Stimulated activated memory B cell treated with anti-CD40 and anti-IgM and Interleukin-4, amounts not matched to agents 10 μg/mL and 1 μg/mL and 100 μg/mL, for 72 hours (primary cell): Measurements from ENCODE around the gene SHF.

Source experiments
- ATAC-seq: fragments of 150-1000 bp; cut with Tn5 transposase; 2 replicates; pipeline ENCODE4 v1.10.0; 2021
- H3K27ac Mint-ChIP-seq: one replicate; pipeline ENCODE4 v1.8.0; 2022; ENCODE audit warnings: mild to moderate bottlenecking, mixed read lengths
- H3K27me3 Mint-ChIP-seq: one replicate; pipeline ENCODE4 v1.8.0; 2022; ENCODE audit warnings: mixed read lengths
- H3K36me3 Mint-ChIP-seq: one replicate; pipeline ENCODE4 v1.8.0; 2022; ENCODE audit warnings: mixed read lengths
- H3K4me1 Mint-ChIP-seq: one replicate; pipeline ENCODE4 v1.8.0; 2022; ENCODE audit warnings: mixed read lengths
- H3K4me3 Mint-ChIP-seq: one replicate; pipeline ENCODE4 v1.8.0; 2022; ENCODE audit warnings: mild to moderate bottlenecking, moderate library complexity, mixed read lengths
- H3K9me3 Mint-ChIP-seq: one replicate; pipeline ENCODE4 v1.8.0; 2022; ENCODE audit warnings: mixed read lengths

Gene SHF

DNA sequence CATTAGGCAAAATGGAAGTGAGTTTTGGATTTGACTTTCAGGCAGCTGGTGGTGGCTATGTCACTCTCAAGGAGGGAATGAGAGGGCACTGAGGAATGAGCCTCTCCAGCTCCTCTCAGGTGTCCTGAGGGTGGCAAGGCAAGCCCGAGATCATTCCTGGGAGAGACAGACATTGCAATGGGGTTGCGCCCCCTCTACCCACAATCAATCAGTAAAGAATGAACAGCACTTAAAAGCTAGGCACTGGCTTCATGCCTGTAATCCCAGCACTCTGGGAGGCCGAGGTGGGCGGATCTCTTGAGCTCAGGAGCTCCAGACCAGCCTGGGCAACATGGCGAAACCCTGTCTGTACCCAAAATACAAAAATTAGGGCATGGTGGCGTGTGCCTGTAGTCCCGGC is 14.1 kb upstream of the SHF start:
- Mint-ChIP-seq H3K9me3 (no peaks in the 10 kb centered on the region), H3K36me3 (no peaks in the 10 kb centered on the region), H3K4me3 (no peak overlapping the region), H3K4me1 (peaks cover 6% of the 10 kb centered on the region), H3K27ac (no peak overlapping the region), H3K27me3 (peaks cover 5% of the 10 kb centered on the region)
- ATAC-seq, result no peak

- no peak overlapping the region for H3K27ac Mint-ChIP-seq
- H3K4me1 Mint-ChIP-seq, result peaks cover 6% of the 10 kb centered on the region
- H3K27me3 Mint-ChIP-seq, result peaks cover 2% of the 10 kb centered on the region
- no peaks in the 10 kb centered on the region for H3K36me3 Mint-ChIP-seq
- no peak for ATAC-seq
- no peaks in the 10 kb centered on the region for H3K9me3 Mint-ChIP-seq
- H3K4me3 Mint-ChIP-seq, result no peak overlapping the region
Observed at GRCh38 chr15:45201557-45201859, 13.7 kb upstream of the SHF start.

DNA sequence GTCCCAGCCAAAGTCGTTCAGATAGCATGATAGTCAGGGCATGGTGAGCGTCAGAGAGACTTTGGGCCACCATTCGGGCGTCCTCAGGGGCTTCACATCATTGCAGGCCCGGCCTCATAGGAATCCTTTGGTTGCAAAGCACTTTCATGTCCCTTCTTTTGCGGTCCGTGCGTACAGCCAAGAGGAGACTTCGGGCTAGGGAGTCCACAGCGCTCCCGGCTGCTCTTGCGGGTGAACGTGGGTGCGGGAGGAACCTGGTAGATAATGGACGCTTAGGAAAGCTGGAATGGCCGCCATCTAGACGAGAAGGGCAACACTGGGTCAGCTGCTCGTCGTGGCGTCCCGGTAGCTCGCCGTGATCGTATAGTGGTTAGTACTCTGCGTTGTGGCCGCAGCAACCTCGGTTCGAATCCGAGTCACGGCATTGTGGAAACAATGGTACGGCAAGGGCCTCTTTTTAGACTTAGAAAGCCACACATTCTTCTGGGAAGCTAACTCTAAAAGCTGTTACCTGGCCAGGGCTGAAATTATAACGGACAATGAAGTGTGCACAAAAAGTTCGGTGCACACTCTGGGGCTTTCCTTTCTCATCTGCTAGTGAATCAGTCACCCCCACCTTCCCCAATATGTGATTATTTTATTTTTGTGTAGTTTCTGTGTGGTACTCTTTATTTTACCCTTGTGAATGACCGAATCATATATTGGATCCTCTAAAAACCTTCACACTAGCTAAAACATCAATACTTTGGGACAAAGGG is 13.2 kb upstream of the SHF start:
- peak; percentile 21 for ATAC-seq
- H3K27ac Mint-ChIP-seq, result no peak overlapping the region
- H3K4me3 Mint-ChIP-seq, result no peak overlapping the region
- no peaks in the 10 kb centered on the region for H3K9me3 Mint-ChIP-seq
- H3K4me1 Mint-ChIP-seq, result peaks cover 6% of the 10 kb centered on the region
- no peaks in the 10 kb centered on the region for H3K27me3 Mint-ChIP-seq
- H3K36me3 Mint-ChIP-seq, result no peaks in the 10 kb centered on the region

DNA sequence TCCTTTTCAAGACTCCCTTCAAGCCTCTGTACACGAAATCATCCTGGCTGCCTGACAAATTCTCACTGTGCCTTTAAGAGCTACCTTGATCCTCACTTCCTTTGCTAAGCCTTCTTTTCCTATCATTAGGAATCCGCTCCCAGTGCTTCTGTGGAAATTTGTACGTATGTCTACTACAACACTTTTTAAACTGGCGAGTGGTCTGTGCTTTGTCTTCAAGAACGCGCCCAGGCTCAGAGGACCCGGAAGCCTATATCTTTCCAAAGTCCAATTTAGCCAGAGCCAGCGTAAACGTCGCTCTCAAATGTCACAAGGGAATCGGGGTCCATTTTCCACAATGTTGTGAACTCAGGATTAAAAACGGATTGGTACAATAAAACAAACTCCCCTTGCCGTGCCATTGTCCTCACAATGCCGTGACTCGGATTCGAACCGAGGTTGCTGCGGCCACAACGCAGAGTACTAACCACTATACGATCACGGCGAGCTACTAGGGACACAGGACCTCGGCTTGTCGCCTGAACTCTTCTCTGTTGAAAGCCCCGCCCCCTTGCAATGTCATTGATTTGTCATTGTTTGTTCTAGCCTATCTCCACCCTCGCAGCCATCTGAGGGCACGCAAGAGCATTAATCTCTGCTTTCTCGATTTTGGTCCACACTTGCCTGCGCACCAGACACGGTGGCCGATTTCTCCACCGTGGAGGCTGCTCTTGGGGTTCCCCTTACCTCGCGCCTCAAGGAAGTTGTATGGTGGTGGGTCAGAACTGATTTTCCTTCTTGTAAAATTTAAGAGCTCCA is 12.4 kb upstream of the SHF start:
- H3K4me3 Mint-ChIP-seq, result no peak overlapping the region
- peak; percentile 85 for ATAC-seq
- no peak overlapping the region for H3K27ac Mint-ChIP-seq
- H3K4me1 Mint-ChIP-seq, result peaks cover 6% of the 10 kb centered on the region
- H3K9me3 Mint-ChIP-seq, result no peaks in the 10 kb centered on the region
- no peaks in the 10 kb centered on the region for H3K27me3 Mint-ChIP-seq
- no peaks in the 10 kb centered on the region for H3K36me3 Mint-ChIP-seq

DNA sequence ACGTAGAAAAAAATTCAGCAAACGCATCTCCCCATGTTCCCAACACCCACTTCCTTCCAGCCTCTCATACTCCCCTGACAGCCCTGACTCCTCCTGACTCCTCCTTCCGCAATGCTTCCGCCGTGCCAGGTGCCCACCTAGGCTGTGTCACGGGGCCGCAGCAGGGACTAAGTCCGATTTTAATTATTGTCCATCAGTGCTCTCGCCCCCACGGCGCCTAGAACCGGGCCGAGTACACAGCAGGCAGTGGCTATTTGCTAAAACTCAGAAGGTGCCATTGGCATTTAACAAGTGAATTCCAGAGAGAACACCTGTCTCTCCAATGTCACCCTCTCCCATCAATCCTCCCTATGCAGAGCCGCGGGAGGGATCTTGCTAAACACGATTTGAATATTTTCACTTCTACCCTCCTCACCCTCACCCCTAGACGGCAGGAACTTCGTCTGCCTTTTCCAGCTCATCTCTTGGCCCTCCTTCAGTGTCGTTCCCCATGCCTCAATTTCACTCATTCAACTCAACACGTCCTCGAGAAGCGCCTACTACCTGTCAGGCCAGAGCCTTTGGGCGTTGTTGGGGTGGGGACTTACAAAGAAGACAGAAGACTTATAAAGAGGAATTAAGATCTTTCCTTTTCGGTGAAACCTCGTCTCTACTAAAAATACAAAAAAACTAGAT is 11.5 kb upstream of the SHF start:
- peaks cover 6% of the 10 kb centered on the region for H3K4me1 Mint-ChIP-seq
- H3K27ac Mint-ChIP-seq, result no peak overlapping the region
- no peaks in the 10 kb centered on the region for H3K9me3 Mint-ChIP-seq
- no peak overlapping the region for H3K4me3 Mint-ChIP-seq
- no peaks in the 10 kb centered on the region for H3K27me3 Mint-ChIP-seq
- no peaks in the 10 kb centered on the region for H3K36me3 Mint-ChIP-seq
- no peak for ATAC-seq

GRCh38 chr15:45198337-45199135 is 10.8 kb upstream of the SHF start:
- Mint-ChIP-seq H3K27me3 (no peaks in the 10 kb centered on the region), H3K27ac (no peak overlapping the region), H3K9me3 (no peaks in the 10 kb centered on the region), H3K36me3 (no peaks in the 10 kb centered on the region), H3K4me1 (peaks cover 6% of the 10 kb centered on the region), H3K4me3 (no peak overlapping the region)
- peak; percentile 86 for ATAC-seq

DNA sequence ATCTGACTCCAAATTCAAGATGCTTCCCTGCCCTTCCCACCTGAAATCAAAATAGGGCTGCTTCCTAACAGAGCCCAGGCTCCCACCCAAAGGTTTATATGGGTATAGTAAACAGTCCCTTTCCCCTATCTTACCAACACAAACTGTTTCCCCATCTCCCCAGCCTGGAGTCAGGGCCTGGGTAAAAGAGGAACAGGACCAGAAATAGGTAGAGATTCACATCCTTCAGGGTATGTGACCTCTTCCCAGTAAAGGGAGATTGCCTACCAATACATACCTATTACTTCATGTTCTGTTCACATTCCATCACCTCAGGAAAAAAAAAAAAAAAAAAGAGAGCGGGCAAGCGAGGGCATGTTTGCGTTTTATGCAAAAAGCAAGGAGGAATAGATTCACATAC is 9.7 kb upstream of the SHF start:
- ATAC-seq, result no peak
- H3K27ac Mint-ChIP-seq, result no peak overlapping the region
- H3K36me3 Mint-ChIP-seq, result no peaks in the 10 kb centered on the region
- no peaks in the 10 kb centered on the region for H3K9me3 Mint-ChIP-seq
- peak overlapping the region; percentile 66 for H3K4me3 Mint-ChIP-seq
- H3K4me1 Mint-ChIP-seq, result peaks cover 6% of the 10 kb centered on the region
- no peaks in the 10 kb centered on the region for H3K27me3 Mint-ChIP-seq

GRCh38 chr15:45187578-45187893 is 230 bp downstream of the SHF start:
- Mint-ChIP-seq H3K36me3 (peaks cover 6% of the 10 kb centered on the region), H3K9me3 (no peaks in the 10 kb centered on the region), H3K27ac (peak overlapping the region; percentile 82), H3K4me3 (peak overlapping the region; percentile 84), H3K27me3 (no peaks in the 10 kb centered on the region), H3K4me1 (peaks cover 50% of the 10 kb centered on the region)
- peak; percentile 10 for ATAC-seq

DNA sequence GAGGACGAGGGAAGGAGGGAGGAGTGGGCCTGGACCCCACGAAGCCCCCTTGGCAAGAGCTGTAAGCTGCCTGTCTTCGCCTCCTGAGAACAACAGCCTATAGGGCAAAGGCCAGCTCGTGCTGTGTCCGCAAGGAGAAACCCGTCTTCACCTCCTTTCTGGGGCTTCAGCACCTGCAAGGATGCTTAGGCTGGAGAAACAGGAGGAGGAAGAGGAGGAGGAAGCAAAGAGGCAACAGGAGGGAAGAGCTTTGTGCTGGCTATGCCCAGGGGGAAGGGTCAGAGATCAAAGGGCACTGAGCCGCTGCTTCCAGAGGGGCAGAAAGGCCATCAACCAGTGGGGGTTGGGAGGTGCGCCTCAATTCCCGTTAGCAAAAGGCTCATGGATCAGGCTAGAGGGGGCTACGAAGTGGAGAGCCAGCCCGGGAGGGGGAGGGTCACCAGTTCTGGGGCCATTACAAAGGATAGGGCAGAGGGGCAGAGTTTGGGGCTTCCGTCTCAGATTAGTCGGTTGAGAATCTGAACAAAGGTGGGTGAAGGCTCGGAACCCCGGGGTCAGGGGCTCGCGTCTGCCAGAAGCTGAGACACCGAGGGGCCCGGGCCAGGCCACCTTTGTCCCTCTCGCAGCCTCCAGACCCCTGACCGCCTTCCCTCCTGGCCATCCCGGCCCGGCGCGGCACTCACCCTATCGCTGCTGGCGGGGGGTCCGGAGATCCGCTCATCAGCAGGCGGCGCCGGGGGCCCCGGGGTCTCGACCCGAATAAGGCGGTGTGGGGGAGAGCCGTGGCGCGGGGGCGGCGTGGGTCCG is 792 bp downstream of the SHF start:
- Mint-ChIP-seq H3K36me3 (peaks cover 7% of the 10 kb centered on the region), H3K27ac (peak overlapping the region; percentile 83), H3K4me3 (peak overlapping the region; percentile 84), H3K9me3 (no peaks in the 10 kb centered on the region), H3K4me1 (peaks cover 53% of the 10 kb centered on the region), H3K27me3 (no peaks in the 10 kb centered on the region)
- no peak for ATAC-seq

GRCh38 chr15:45185903-45186770 is 1.6 kb downstream of the SHF start:
- Mint-ChIP-seq H3K4me1 (peaks cover 55% of the 10 kb centered on the region), H3K27ac (peak overlapping the region; percentile 83), H3K4me3 (peak overlapping the region; percentile 84), H3K9me3 (no peaks in the 10 kb centered on the region), H3K27me3 (no peaks in the 10 kb centered on the region), H3K36me3 (peaks cover 14% of the 10 kb centered on the region)
- no peak for ATAC-seq

- Mint-ChIP-seq H3K4me3 (peak overlapping the region; percentile 84), H3K27me3 (no peaks in the 10 kb centered on the region), H3K4me1 (peaks cover 58% of the 10 kb centered on the region), H3K36me3 (peaks cover 16% of the 10 kb centered on the region), H3K27ac (peak overlapping the region; percentile 64), H3K9me3 (no peaks in the 10 kb centered on the region)
- no peak for ATAC-seq
Observed at GRCh38 chr15:45185069-45185779, 2.5 kb downstream of the SHF start.

GRCh38 chr15:45184562-45185041 is 3.2 kb downstream of the SHF start:
- peaks cover 19% of the 10 kb centered on the region for H3K36me3 Mint-ChIP-seq
- H3K4me3 Mint-ChIP-seq, result peak overlapping the region; percentile 59
- H3K27ac Mint-ChIP-seq, result peak overlapping the region; percentile 64
- H3K27me3 Mint-ChIP-seq, result no peaks in the 10 kb centered on the region
- H3K9me3 Mint-ChIP-seq, result no peaks in the 10 kb centered on the region
- peaks cover 63% of the 10 kb centered on the region for H3K4me1 Mint-ChIP-seq
- ATAC-seq, result no peak

DNA sequence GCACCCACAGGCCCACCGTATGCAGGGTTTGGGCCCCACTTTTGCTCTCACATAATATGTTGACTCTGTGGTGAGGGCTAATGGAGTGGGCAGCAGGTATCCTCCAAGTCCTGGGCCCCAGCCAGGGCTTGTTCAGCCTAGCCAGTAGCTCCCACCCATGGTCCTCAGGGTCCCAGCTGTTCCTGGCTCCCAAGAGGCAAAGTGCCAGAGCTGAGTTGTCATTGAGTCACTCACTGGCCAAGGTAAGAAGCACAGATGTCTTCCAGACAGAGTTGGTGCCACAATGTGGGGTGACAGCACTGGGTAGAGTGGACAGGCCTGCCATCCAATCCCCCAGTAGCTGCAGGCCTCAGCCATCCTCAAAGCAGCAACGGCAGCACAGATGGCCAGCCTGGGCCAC is 4.3 kb downstream of the SHF start:
- Mint-ChIP-seq H3K27ac (no peak overlapping the region), H3K4me1 (peaks cover 59% of the 10 kb centered on the region), H3K4me3 (no peak overlapping the region), H3K27me3 (no peaks in the 10 kb centered on the region), H3K36me3 (peaks cover 19% of the 10 kb centered on the region), H3K9me3 (no peaks in the 10 kb centered on the region)
- ATAC-seq, result no peak
